GM23338 (cell line): Measurements from ENCODE around the gene TMEM51. TPM values are rescaled to one million over a fixed set of nuclear protein-coding genes. Genes with fewer than 3 reads are reported as not detected.
A peak's percentile ranks its signal among the peaks of the same experiment; 100 is the strongest.

Experiments used
- ATAC-seq: fragments of 200-7000 bp; cut with Tn5 transposase; 3 replicates; pipeline ENCODE4 v1.9.1; 2020
- DNase-seq: peaks from one replicate; pipeline ENCODE4 v3.0.0-alpha.2; 2015; ENCODE audit warnings: low spot score
- H2AFZ ChIP-seq: fragments of 200-600 bp; sonication (generic); 2 replicates; pipeline ENCODE4 v1.8.0; 2016; ENCODE audit warnings: antibody characterized with exemption, mild to moderate bottlenecking, moderate library complexity
- H3F3A ChIP-seq: fragments of 200-600 bp; sonication (generic); replicated peaks from 2 replicates; pipeline ENCODE4 v1.8.0; 2017; ENCODE audit warnings: antibody characterized with exemption, mixed run types, low read depth
- H3K27ac ChIP-seq: fragments of 200-600 bp; sonication (generic); 2 replicates; pipeline ENCODE4 v1.6.1; 2016; ENCODE audit warnings: low read depth
- H3K27me3 ChIP-seq: fragments of 200-600 bp; sonication (generic); 2 replicates; pipeline ENCODE4 v1.8.0; 2016; ENCODE audit warnings: mild to moderate bottlenecking, mixed run types, moderate library complexity; ENCODE audit not compliant: insufficient read depth
- H3K36me3 ChIP-seq: fragments of 200-600 bp; sonication (generic); 2 replicates; pipeline ENCODE4 v1.8.0; 2016; ENCODE audit warnings: mild to moderate bottlenecking; ENCODE audit not compliant: insufficient read depth
- H3K4me1 ChIP-seq: fragments of 200-600 bp; sonication (generic); 2 replicates; pipeline ENCODE4 v1.8.0; 2016; ENCODE audit warnings: mild to moderate bottlenecking, moderate library complexity; ENCODE audit not compliant: insufficient read depth
- H3K4me2 ChIP-seq: fragments of 200-600 bp; sonication (generic); 2 replicates; pipeline ENCODE4 v1.7.1; 2017; ENCODE audit warnings: mixed run types
- H3K4me3 ChIP-seq: fragments of 200-600 bp; sonication (generic); 2 replicates; pipeline ENCODE4 v1.6.1; 2016; ENCODE audit warnings: mixed run types
- H3K79me2 ChIP-seq: fragments of 200-600 bp; sonication (generic); replicated peaks from 2 replicates; pipeline ENCODE4 v1.8.0; 2017; ENCODE audit warnings: mild to moderate bottlenecking; ENCODE audit not compliant: insufficient read depth
- H3K9me2 ChIP-seq: fragments of 200-600 bp; sonication (generic); 2 replicates; pipeline ENCODE4 v1.8.0; 2017; ENCODE audit not compliant: insufficient read depth
- H4K20me1 ChIP-seq: fragments of 200-600 bp; sonication (generic); replicated peaks from 2 replicates; pipeline ENCODE4 v1.8.0; 2017; ENCODE audit warnings: mild to moderate bottlenecking; ENCODE audit not compliant: insufficient read depth
- H3K27ac Mint-ChIP-seq: 2 replicates; pipeline ENCODE4 v1.8.0; 2020; ENCODE audit warnings: inconsistent platforms, mild to moderate bottlenecking, moderate library complexity, mixed read lengths
- H3K27me3 Mint-ChIP-seq: 3 replicates; pipeline ENCODE4 v1.8.0; 2022; ENCODE audit warnings: low read depth, mild to moderate bottlenecking, moderate library complexity, mixed read lengths, inconsistent platforms; ENCODE audit not compliant: insufficient read depth, poor library complexity
- H3K36me3 Mint-ChIP-seq: 3 replicates; pipeline ENCODE4 v1.8.0; 2021; ENCODE audit warnings: low read depth, mild to moderate bottlenecking, inconsistent platforms, moderate library complexity, mixed read lengths
- H3K4me1 Mint-ChIP-seq: 3 replicates; pipeline ENCODE4 v1.8.0; 2020; ENCODE audit warnings: mild to moderate bottlenecking, inconsistent platforms, mixed read lengths
- H3K4me3 Mint-ChIP-seq: 3 replicates; pipeline ENCODE4 v1.8.0; 2021; ENCODE audit warnings: moderate library complexity, mild to moderate bottlenecking, inconsistent platforms, mixed read lengths
- H3K9me3 Mint-ChIP-seq: 3 replicates; pipeline ENCODE4 v1.8.0; 2020; ENCODE audit warnings: moderate library complexity, mild to moderate bottlenecking, inconsistent platforms, mixed read lengths
- EZH2phosphoT487 ChIP-seq: fragments of 200-600 bp; sonication (generic); IDR thresholded peaks from one replicate; pipeline ENCODE4 v1.8.1; 2018; ENCODE audit warnings: antibody characterized with exemption; ENCODE audit not compliant: unreplicated experiment
- polyA plus RNA-seq: library from polyadenylated mRNA; unstranded; fragments of >200 nt; fragmentation: Nextera tagmentation; extraction: Ambion mirVana; gene quantifications from 2 replicates; pipeline ENCODE4 v1.2.1, GENCODE V29; 2016
- total RNA-seq: library from RNA; depleted of rRNA; stranded (reverse); fragments of >200 nt; shearing (Covaris generic); gene quantifications from 2 replicates; pipeline ENCODE4 v1.2.3, GENCODE V29; 2014
- TF ChIP-seq, protein P1 (sequence below): fragments of 250-450 bp; sonication (Bioruptor Pico); IDR thresholded peaks from 2 replicates; pipeline ENCODE4 v1.5.0; 2020; ENCODE audit warnings: mild to moderate bottlenecking, moderate library complexity

Gene TMEM51
- total and polyA plus RNA-seq, 2 experiments from 2014 or later, result 4.0 to 5.2 TPM

- TF ChIP-seq, protein P1, sequence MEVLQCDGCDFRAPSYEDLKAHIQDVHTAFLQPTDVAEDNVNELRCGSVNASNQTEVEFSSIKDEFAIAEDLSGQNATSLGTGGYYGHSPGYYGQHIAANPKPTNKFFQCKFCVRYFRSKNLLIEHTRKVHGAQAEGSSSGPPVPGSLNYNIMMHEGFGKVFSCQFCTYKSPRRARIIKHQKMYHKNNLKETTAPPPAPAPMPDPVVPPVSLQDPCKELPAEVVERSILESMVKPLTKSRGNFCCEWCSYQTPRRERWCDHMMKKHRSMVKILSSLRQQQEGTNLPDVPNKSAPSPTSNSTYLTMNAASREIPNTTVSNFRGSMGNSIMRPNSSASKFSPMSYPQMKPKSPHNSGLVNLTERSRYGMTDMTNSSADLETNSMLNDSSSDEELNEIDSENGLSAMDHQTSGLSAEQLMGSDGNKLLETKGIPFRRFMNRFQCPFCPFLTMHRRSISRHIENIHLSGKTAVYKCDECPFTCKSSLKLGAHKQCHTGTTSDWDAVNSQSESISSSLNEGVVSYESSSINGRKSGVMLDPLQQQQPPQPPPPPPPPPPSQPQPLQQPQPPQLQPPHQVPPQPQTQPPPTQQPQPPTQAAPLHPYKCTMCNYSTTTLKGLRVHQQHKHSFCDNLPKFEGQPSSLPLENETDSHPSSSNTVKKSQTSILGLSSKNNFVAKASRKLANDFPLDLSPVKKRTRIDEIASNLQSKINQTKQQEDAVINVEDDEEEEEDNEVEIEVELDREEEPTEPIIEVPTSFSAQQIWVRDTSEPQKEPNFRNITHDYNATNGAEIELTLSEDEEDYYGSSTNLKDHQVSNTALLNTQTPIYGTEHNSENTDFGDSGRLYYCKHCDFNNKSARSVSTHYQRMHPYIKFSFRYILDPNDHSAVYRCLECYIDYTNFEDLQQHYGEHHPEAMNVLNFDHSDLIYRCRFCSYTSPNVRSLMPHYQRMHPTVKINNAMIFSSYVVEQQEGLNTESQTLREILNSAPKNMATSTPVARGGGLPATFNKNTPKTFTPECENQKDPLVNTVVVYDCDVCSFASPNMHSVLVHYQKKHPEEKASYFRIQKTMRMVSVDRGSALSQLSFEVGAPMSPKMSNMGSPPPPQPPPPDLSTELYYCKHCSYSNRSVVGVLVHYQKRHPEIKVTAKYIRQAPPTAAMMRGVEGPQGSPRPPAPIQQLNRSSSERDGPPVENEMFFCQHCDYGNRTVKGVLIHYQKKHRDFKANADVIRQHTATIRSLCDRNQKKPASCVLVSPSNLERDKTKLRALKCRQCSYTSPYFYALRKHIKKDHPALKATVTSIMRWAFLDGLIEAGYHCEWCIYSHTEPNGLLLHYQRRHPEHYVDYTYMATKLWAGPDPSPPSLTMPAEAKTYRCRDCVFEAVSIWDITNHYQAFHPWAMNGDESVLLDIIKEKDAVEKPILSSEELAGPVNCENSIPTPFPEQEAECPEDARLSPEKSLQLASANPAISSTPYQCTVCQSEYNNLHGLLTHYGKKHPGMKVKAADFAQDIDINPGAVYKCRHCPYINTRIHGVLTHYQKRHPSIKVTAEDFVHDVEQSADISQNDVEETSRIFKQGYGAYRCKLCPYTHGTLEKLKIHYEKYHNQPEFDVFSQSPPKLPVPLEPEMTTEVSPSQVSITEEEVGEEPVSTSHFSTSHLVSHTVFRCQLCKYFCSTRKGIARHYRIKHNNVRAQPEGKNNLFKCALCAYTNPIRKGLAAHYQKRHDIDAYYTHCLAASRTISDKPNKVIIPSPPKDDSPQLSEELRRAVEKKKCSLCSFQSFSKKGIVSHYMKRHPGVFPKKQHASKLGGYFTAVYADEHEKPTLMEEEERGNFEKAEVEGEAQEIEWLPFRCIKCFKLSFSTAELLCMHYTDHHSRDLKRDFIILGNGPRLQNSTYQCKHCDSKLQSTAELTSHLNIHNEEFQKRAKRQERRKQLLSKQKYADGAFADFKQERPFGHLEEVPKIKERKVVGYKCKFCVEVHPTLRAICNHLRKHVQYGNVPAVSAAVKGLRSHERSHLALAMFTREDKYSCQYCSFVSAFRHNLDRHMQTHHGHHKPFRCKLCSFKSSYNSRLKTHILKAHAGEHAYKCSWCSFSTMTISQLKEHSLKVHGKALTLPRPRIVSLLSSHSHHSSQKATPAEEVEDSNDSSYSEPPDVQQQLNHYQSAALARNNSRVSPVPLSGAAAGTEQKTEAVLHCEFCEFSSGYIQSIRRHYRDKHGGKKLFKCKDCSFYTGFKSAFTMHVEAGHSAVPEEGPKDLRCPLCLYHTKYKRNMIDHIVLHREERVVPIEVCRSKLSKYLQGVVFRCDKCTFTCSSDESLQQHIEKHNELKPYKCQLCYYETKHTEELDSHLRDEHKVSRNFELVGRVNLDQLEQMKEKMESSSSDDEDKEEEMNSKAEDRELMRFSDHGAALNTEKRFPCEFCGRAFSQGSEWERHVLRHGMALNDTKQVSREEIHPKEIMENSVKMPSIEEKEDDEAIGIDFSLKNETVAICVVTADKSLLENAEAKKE (CRISPR knock-in tag), result no peak
These were observed 82.8 kb downstream of the TMEM51 start (continued) for GRCh38 chr1:15236321-15236721.

- Histone ChIP-seq H3K27ac (no peak overlapping the region), H2AFZ (peak overlapping the region; percentile 87), H3K4me1 (peaks cover 9% of the 10 kb centered on the region; the same call in 1 of the 2 replicates), H3K4me2 (no peak overlapping the region), H3K27me3 (no peaks in the 10 kb centered on the region), H4K20me1 (no peaks in the 10 kb centered on the region), H3K36me3 (no peaks in the 10 kb centered on the region), H3K9me2 (no peaks in the 10 kb centered on the region), H3K79me2 (no peaks in the 10 kb centered on the region), H3K4me3 (no peak overlapping the region), H3F3A (no peaks in the 10 kb centered on the region)
- Mint-ChIP-seq H3K36me3 (no peaks in the 10 kb centered on the region), H3K4me1 (peaks cover 13% of the 10 kb centered on the region), H3K27me3 (peaks cover 3% of the 10 kb centered on the region), H3K27ac (no peak overlapping the region), H3K9me3 (no peaks in the 10 kb centered on the region), H3K4me3 (no peak overlapping the region)
- ATAC-seq, result no peak
- DNase-seq, result no peak
- TF ChIP-seq EZH2phosphoT487, result no peak
- TF ChIP-seq, protein P1 (CRISPR knock-in tag), result no peak
These were observed 83.2 kb downstream of the TMEM51 start for GRCh38 chr1:15236746-15237145.
